Keratinocyte (primary cell): Measurements from ENCODE around the gene USP48. TPM values are rescaled to one million over a fixed set of nuclear protein-coding genes. Genes with fewer than 3 reads are reported as not detected.

Source experiments
- DNase-seq: peaks from one replicate; pipeline ENCODE4 v3.0.0-alpha.2; 2011; ENCODE audit warnings: low read depth, missing footprints, low spot score
- FAIRE-seq: peaks from 2 replicates; lab custom pipeline; 2011; peaks lifted over from hg19 to GRCh38; lab: Jason Lieb, UNC
- H2AFZ ChIP-seq: 2 replicates; pipeline ENCODE4 v1.6.0; 2012; ENCODE audit warnings: low read length, control low read depth, inconsistent platforms; ENCODE audit not compliant: control insufficient read depth
- H3K27ac ChIP-seq: 2 replicates; pipeline ENCODE4 v1.5.1; 2011; ENCODE audit warnings: low read length; ENCODE audit not compliant: control insufficient read depth, insufficient read depth
- H3K27me3 ChIP-seq: 3 replicates; pipeline ENCODE4 v1.6.0; 2011; ENCODE audit warnings: low read length; ENCODE audit not compliant: control insufficient read depth, insufficient read depth; ENCODE audit errors: extremely low read depth
- H3K36me3 ChIP-seq, 2 experiments: 2 replicates in 1 of 2; 3 replicates in 1 of 2; pipeline ENCODE4 v1.5.1; 2011; ENCODE audit warnings: low read length in 2 of 2, mild to moderate bottlenecking in 1 of 2; ENCODE audit not compliant: control insufficient read depth in 2 of 2, insufficient read depth in 2 of 2; ENCODE audit errors: extremely low read depth in 1 of 2
- H3K4me1 ChIP-seq: 3 replicates; pipeline ENCODE4 v1.5.1; 2011; ENCODE audit warnings: low read length; ENCODE audit not compliant: control insufficient read depth, insufficient read depth; ENCODE audit errors: extremely low read depth
- H3K4me2 ChIP-seq: 3 replicates; pipeline ENCODE4 v1.6.0; 2011; ENCODE audit warnings: low read depth, low read length; ENCODE audit not compliant: control insufficient read depth, insufficient read depth; ENCODE audit errors: extremely low read depth
- H3K4me3 ChIP-seq, 3 experiments: fragments of 200-600 bp in 1 of 3; sonication (generic) in 1 of 3; 2 replicates in 2 of 3; 3 replicates in 1 of 3; pipeline ENCODE4 v1.5.1; 2011 to 2016; ENCODE audit warnings: low read length in 3 of 3, mild to moderate bottlenecking in 3 of 3, control low read depth in 2 of 3, inconsistent platforms in 1 of 3, low read depth in 1 of 3, mixed read lengths in 1 of 3, mixed run types in 1 of 3, moderate library complexity in 1 of 3; ENCODE audit not compliant: control insufficient read depth in 2 of 3, insufficient read depth in 2 of 3; ENCODE audit errors: extremely low read depth in 1 of 3
- H3K79me2 ChIP-seq: 2 replicates; pipeline ENCODE4 v1.6.0; 2012; ENCODE audit warnings: low read length; ENCODE audit not compliant: control insufficient read depth, insufficient read depth
- H3K9ac ChIP-seq: 3 replicates; pipeline ENCODE4 v1.6.0; 2011; ENCODE audit warnings: low read length; ENCODE audit not compliant: control insufficient read depth, insufficient read depth; ENCODE audit errors: extremely low read depth
- H3K9me1 ChIP-seq: 3 replicates; pipeline ENCODE4 v1.6.0; 2011; ENCODE audit warnings: low read length; ENCODE audit not compliant: control insufficient read depth, insufficient read depth; ENCODE audit errors: extremely low read depth
- H3K9me3 ChIP-seq: 2 replicates; pipeline ENCODE4 v1.5.1; 2012; ENCODE audit warnings: low read depth, low read length; ENCODE audit not compliant: control insufficient read depth
- H4K20me1 ChIP-seq: 3 replicates; pipeline ENCODE4 v1.6.0; 2011; ENCODE audit warnings: low read length; ENCODE audit not compliant: control insufficient read depth, insufficient read depth; ENCODE audit errors: extremely low read depth
- EZH2 ChIP-seq: IDR thresholded peaks from one replicate; pipeline ENCODE4 v1.6.1; 2012; ENCODE audit warnings: inconsistent platforms, mild to moderate bottlenecking, low read length, moderate library complexity
- dilution Hi-C: fragments of 300-500 bp; cut with MboI; formaldehyde crosslinking; loops from one replicate; pipeline ENCODE4 v1.7.0; 2020; ENCODE audit warnings: low sequenced_read_pairs; ENCODE audit not compliant: extremely low pct_ligation_motif_present
- polyA plus RNA-seq, 5 experiments: library from polyadenylated mRNA; depleted of rRNA in 3 of 5; stranded (reverse) in 3 of 5; stranded (forward) in 1 of 5; unstranded in 1 of 5; fragments of >200 nt; gene quantifications; 1 replicate in 1 of 5; 2 replicates in 3 of 5; 3 replicates in 1 of 5; pipeline versions ENCODE4 v1.2.1 to v1.2.3, GENCODE V29; 2011 to 2012; ENCODE audit warnings: missing spikeins in 2 of 5, low read depth in 1 of 5, low replicate concordance in 1 of 5
- TF ChIP-seq, protein P1 (sequence below), 3 experiments: IDR thresholded peaks in 1 of 3; conservative IDR thresholded peaks in 1 of 3; optimal IDR thresholded peaks in 1 of 3; 2 replicates in 2 of 3; 3 replicates in 1 of 3; pipeline versions ENCODE3 to v1.5.1; 2011; ENCODE audit warnings: low read length in 3 of 3, mild to moderate bottlenecking in 3 of 3, moderate library complexity in 2 of 3, control low read depth in 1 of 3, inconsistent platforms in 1 of 3; ENCODE audit not compliant: insufficient read depth in 2 of 3; ENCODE audit errors: extremely low read depth in 1 of 3

USP48 gene
- polyA plus RNA-seq, 1 donor (not counting 4 experiments of a cell fraction or from before 2014, with no cell fraction given): 33.0 TPM

DNA sequence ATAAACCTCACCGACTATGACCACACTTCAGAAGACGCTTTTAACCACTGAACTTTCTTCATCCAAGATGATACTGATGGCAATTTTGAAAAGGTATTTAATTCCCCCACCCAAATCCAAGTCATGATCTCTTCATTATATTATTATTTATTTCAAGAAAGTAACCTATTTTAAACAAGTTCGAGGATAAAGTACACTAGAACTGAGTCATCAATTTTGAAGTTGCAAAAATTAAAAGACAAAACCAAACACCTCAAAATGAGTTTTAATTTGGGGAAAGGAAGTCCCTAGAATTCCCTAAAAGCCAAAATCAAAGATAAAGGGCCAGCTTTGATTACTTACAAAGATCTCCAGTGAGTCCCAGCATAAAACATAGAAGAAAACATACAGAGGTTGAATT is 58.4 kb downstream of the USP48 start:
- dilution Hi-C loops: no loop called here
- FAIRE-seq: no peak

DNA sequence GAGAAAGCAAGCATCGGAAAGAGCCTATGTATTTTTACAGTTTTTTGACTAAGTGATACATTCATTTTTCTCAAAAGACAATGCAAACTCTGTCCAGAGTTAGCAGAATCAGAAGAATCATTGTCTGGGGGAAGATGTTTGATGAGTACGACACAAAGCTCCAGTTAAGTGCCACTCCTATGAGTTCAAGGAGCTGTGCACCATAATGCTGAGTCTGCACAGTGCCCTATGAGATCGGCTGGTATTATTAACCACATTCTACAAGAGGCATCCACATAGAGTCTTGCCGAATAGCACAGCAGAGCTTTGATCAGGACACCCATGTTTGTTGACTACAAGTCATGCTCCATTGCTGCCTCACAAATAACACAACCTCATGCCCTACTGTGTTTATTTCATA is 58.9 kb downstream of the USP48 start:
- Histone ChIP-seq H3K4me2 (no peak overlapping the region), H3K9ac (no peak overlapping the region), H3K9me3 (no peaks in the 10 kb centered on the region), H3K36me3 (peaks cover 18 to 19% of the 10 kb centered on the region in 2 experiments), H2AFZ (no peak overlapping the region), H3K4me1 (no peaks in the 10 kb centered on the region), H3K9me1 (no peaks in the 10 kb centered on the region), H4K20me1 (no peaks in the 10 kb centered on the region), H3K27me3 (no peaks in the 10 kb centered on the region), H3K27ac (no peak overlapping the region), H3K4me3 (no peak overlapping the region), H3K79me2 (no peaks in the 10 kb centered on the region)
- TF ChIP-seq EZH2: no peak
- TF ChIP-seq, protein P1, sequence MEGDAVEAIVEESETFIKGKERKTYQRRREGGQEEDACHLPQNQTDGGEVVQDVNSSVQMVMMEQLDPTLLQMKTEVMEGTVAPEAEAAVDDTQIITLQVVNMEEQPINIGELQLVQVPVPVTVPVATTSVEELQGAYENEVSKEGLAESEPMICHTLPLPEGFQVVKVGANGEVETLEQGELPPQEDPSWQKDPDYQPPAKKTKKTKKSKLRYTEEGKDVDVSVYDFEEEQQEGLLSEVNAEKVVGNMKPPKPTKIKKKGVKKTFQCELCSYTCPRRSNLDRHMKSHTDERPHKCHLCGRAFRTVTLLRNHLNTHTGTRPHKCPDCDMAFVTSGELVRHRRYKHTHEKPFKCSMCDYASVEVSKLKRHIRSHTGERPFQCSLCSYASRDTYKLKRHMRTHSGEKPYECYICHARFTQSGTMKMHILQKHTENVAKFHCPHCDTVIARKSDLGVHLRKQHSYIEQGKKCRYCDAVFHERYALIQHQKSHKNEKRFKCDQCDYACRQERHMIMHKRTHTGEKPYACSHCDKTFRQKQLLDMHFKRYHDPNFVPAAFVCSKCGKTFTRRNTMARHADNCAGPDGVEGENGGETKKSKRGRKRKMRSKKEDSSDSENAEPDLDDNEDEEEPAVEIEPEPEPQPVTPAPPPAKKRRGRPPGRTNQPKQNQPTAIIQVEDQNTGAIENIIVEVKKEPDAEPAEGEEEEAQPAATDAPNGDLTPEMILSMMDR (optimal IDR thresholded peaks at IDR 0.05 in 1 of 3, IDR thresholded peaks at IDR 0.05 in 1 of 3, conservative IDR thresholded peaks at IDR 0.05 in 1 of 3; ENCODE audit: extremely low read depth in 1 of 3, insufficient read depth in 2 of 3, low read length in 3 of 3): no peak
- dilution Hi-C loops: no loop called here
- no peak for FAIRE-seq
- no peak for DNase-seq

More for the DNA sequence above, 58.4 kb downstream of the USP48 start:
- DNase-seq: no peak
- Histone ChIP-seq H3K9me3 (no peaks in the 10 kb centered on the region), H3K9me1 (no peaks in the 10 kb centered on the region), H3K79me2 (no peaks in the 10 kb centered on the region), H3K4me1 (no peaks in the 10 kb centered on the region), H4K20me1 (no peaks in the 10 kb centered on the region), H3K4me2 (no peak overlapping the region), H3K9ac (no peak overlapping the region), H3K27me3 (no peaks in the 10 kb centered on the region), H3K36me3 (peaks cover 18 to 19% of the 10 kb centered on the region in 2 experiments), H3K4me3 (no peak overlapping the region), H3K27ac (no peak overlapping the region), H2AFZ (no peak overlapping the region)
- no peak for TF ChIP-seq EZH2
- TF ChIP-seq, protein P1 (optimal IDR thresholded peaks at IDR 0.05 in 1 of 3, IDR thresholded peaks at IDR 0.05 in 1 of 3, conservative IDR thresholded peaks at IDR 0.05 in 1 of 3; ENCODE audit: extremely low read depth in 1 of 3, insufficient read depth in 2 of 3, low read length in 3 of 3): no peak
